ENCODE data around the gene TENM4.

The TENM4 gene

GRCh38 chr11:79427126-79427525 lies 13.7 kb downstream of the TENM4 start:
- ChIA-PET POLR2A (no interaction called here), CTCF (interaction anchor here (1.4 kb wide), 1 partner anchor 10 kb away, joined by 3 read pairs; no protein-coding TSS in a partner anchor)
- TF ChIP-seq CTCF (IDR thresholded peaks at IDR 0.05; ENCODE audit: control extremely low read depth, extremely low read depth, low read depth, missing control alignments), result no peak
- DNase-seq (ENCODE audit: extremely low spot score), result no peak

GRCh38 chr11:79425463-79425862 lies 15.4 kb downstream of the TENM4 start:
- TF ChIP-seq CTCF (IDR thresholded peaks at IDR 0.05; ENCODE audit: control extremely low read depth, extremely low read depth, low read depth, missing control alignments), result no peak
- ChIA-PET CTCF (interaction anchor here (1.4 to 1.6 kb wide), 3 partner anchors 8 to 13 kb away, joined by 3 to 4 read pairs (median 3); no protein-coding TSS in a partner anchor), POLR2A (no interaction called here)
- DNase-seq (ENCODE audit: extremely low spot score), result no peak

GRCh38 chr11:79423736-79424135 lies 17.1 kb downstream of the TENM4 start:
- no peak for TF ChIP-seq CTCF (IDR thresholded peaks at IDR 0.05; ENCODE audit: control extremely low read depth, extremely low read depth, low read depth, missing control alignments)
- ChIA-PET CTCF (interaction anchor here (1.6 kb wide), 1 partner anchor 23 kb away, joined by 3 read pairs; no protein-coding TSS in a partner anchor), POLR2A (no interaction called here)
- DNase-seq (ENCODE audit: extremely low spot score), result no peak

DNA sequence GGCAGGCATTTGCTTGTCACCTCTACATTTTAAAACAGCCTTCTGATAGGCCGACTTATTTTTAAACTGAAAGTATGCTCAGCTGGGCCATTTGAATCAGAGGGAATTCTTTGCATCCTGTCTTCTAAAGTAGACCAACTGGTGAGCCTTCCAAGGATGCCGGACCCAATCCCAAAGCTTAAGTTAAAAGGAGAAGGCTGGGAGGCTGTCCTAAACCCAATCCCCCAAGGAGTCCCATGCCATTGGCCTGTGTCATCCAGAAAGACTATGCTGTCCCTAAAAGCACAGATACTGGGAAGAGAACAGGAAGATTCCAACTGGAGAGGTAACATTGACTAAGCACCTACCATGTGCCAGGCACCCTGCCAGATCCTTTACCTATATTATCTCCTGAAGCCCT lies 18.0 kb downstream of the TENM4 start:
- no peak for DNase-seq (ENCODE audit: extremely low spot score)
- no peak for TF ChIP-seq CTCF (IDR thresholded peaks at IDR 0.05; ENCODE audit: control extremely low read depth, extremely low read depth, low read depth, missing control alignments)
- ChIA-PET CTCF (interaction anchor here (1.5 kb wide), 1 partner anchor 72 kb away, joined by 4 read pairs; no protein-coding TSS in a partner anchor), POLR2A (interaction anchor here (0.7 kb wide), 1 partner anchor 17 kb away, joined by 4 read pairs; no protein-coding TSS in a partner anchor)

- no peak for TF ChIP-seq CTCF (IDR thresholded peaks at IDR 0.05; ENCODE audit: control extremely low read depth, extremely low read depth, low read depth, missing control alignments)
- no peak for DNase-seq (ENCODE audit: extremely low spot score)
- POLR2A ChIA-PET, result no interaction called here
- CTCF ChIA-PET, result interaction anchor here (1.0 to 2.0 kb wide), 4 partner anchors 10 to 73 kb away, joined by 4 to 6 read pairs (median 4); no protein-coding TSS in a partner anchor
Observed at GRCh38 chr11:79421820-79422219, 19.0 kb downstream of the TENM4 start.

DNA sequence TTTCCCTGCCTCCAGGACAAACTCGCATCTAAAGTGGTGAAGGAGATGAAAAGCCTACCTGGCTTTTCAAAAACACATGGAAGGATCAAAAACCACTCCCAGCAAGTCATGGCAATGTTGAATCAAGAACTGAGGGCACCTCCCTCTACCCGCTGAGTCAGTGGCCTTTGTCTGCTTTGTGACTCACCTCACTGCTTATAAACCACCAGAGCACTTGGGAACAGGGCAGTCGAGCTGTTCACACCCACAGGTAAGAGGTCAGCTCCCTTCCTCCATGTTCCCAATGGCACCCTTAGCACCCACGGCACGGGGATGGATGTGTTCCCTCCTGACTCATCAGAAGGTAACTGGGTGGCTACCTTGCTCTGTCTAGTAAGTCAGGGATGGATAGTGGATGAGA lies 21.7 kb downstream of the TENM4 start:
- CTCF ChIA-PET, result no interaction called here
- no peak for TF ChIP-seq CTCF (IDR thresholded peaks at IDR 0.05; ENCODE audit: control extremely low read depth, extremely low read depth, low read depth, missing control alignments)
- POLR2A ChIA-PET, result no interaction called here
- DNase-seq (ENCODE audit: extremely low spot score), result no peak
